Glutamatergic neuron (in vitro differentiated cells): ENCODE data around the gene APC2. TPM values are rescaled to one million over a fixed set of nuclear protein-coding genes. Genes with fewer than 3 reads are reported as not detected.

Experiments
- DNase-seq: peaks from one replicate; pipeline ENCODE4 v3.0.0; 2022
- H3K27ac Mint-ChIP-seq: one replicate; pipeline ENCODE4 v1.8.0; 2020; ENCODE audit warnings: mild to moderate bottlenecking, mixed read lengths, inconsistent platforms; ENCODE audit not compliant: unreplicated experiment
- H3K27me3 Mint-ChIP-seq: one replicate; pipeline ENCODE4 v1.8.0; 2020; ENCODE audit warnings: mild to moderate bottlenecking, moderate library complexity, mixed read lengths, inconsistent platforms; ENCODE audit not compliant: unreplicated experiment
- H3K36me3 Mint-ChIP-seq: one replicate; pipeline ENCODE4 v1.8.0; 2020; ENCODE audit warnings: mild to moderate bottlenecking, mixed read lengths, inconsistent platforms; ENCODE audit not compliant: unreplicated experiment
- H3K4me1 Mint-ChIP-seq: one replicate; pipeline ENCODE4 v1.8.0; 2020; ENCODE audit warnings: mild to moderate bottlenecking, low read depth, mixed read lengths, inconsistent platforms; ENCODE audit not compliant: unreplicated experiment
- H3K4me3 Mint-ChIP-seq: one replicate; pipeline ENCODE4 v1.8.0; 2020; ENCODE audit warnings: mild to moderate bottlenecking, mixed read lengths, inconsistent platforms; ENCODE audit not compliant: unreplicated experiment
- H3K9me3 Mint-ChIP-seq: one replicate; pipeline ENCODE4 v1.8.0; 2020; ENCODE audit warnings: mild to moderate bottlenecking, moderate library complexity, mixed read lengths, inconsistent platforms; ENCODE audit not compliant: unreplicated experiment
- total RNA-seq: library from RNA; stranded (reverse); fragmentation: NEBNext Ultra II Directional; extraction: Animal tissue kit (Norgen Biotek cat#: 25700); gene quantifications from one replicate; pipeline ENCODE4 v1.2.1, GENCODE V29; 2021; ENCODE audit not compliant: unreplicated experiment
- TF ChIP-seq, protein P1 (sequence below): fragments of 200-600 bp; sonication (generic); IDR thresholded peaks from one replicate; pipeline ENCODE4 v1.5.0; 2021; ENCODE audit not compliant: partially characterized antibody, unreplicated experiment

The APC2 gene
- total RNA-seq, 1 donor from 2014 or later, result 371 TPM

GRCh38 chr19:1466018-1466460 lies 16.1 kb downstream of the APC2 start:
- peaks cover 8% of the 10 kb centered on the region for H3K9me3 Mint-ChIP-seq
- no peaks in the 10 kb centered on the region for H3K36me3 Mint-ChIP-seq
- no peaks in the 10 kb centered on the region for H3K4me1 Mint-ChIP-seq
- TF ChIP-seq, protein P1, sequence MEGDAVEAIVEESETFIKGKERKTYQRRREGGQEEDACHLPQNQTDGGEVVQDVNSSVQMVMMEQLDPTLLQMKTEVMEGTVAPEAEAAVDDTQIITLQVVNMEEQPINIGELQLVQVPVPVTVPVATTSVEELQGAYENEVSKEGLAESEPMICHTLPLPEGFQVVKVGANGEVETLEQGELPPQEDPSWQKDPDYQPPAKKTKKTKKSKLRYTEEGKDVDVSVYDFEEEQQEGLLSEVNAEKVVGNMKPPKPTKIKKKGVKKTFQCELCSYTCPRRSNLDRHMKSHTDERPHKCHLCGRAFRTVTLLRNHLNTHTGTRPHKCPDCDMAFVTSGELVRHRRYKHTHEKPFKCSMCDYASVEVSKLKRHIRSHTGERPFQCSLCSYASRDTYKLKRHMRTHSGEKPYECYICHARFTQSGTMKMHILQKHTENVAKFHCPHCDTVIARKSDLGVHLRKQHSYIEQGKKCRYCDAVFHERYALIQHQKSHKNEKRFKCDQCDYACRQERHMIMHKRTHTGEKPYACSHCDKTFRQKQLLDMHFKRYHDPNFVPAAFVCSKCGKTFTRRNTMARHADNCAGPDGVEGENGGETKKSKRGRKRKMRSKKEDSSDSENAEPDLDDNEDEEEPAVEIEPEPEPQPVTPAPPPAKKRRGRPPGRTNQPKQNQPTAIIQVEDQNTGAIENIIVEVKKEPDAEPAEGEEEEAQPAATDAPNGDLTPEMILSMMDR, result no peak
- H3K27me3 Mint-ChIP-seq, result peaks cover 10% of the 10 kb centered on the region
- H3K27ac Mint-ChIP-seq, result no peak overlapping the region
- H3K4me3 Mint-ChIP-seq, result no peak overlapping the region
- DNase-seq, result no peak

DNA sequence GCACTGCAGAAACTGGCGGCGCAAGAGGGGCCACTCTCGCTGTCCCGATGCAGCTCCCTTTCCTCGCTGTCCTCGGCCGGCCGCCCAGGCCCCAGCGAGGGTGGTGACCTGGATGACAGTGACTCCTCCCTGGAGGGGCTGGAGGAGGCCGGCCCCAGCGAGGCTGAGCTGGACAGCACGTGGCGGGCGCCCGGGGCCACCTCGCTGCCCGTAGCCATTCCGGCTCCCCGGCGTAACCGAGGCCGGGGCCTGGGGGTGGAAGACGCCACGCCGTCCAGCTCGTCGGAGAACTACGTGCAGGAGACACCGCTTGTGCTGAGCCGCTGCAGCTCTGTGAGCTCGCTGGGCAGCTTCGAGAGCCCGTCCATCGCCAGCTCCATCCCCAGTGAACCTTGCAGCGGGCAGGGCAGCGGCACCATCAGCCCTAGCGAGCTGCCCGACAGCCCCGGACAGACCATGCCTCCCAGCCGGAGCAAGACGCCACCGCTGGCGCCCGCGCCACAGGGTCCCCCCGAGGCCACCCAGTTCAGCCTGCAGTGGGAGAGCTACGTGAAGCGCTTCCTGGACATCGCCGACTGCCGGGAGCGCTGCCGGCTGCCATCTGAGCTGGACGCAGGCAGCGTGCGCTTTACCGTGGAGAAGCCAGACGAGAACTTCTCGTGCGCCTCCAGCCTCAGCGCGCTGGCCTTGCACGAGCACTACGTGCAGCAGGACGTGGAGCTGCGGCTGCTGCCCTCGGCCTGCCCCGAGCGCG lies 16.7 kb downstream of the APC2 start:
- DNase-seq, result no peak
- H3K9me3 Mint-ChIP-seq, result peaks cover 10% of the 10 kb centered on the region
- H3K27ac Mint-ChIP-seq, result no peak overlapping the region

GRCh38 chr19:1467215-1467489 lies 17.2 kb downstream of the APC2 start:
- H3K9me3 Mint-ChIP-seq, result peaks cover 14% of the 10 kb centered on the region
- no peaks in the 10 kb centered on the region for H3K4me1 Mint-ChIP-seq
- H3K27me3 Mint-ChIP-seq, result peaks cover 19% of the 10 kb centered on the region
- TF ChIP-seq, protein P1, result no peak
- no peak for DNase-seq
- no peaks in the 10 kb centered on the region for H3K36me3 Mint-ChIP-seq
- no peak overlapping the region for H3K4me3 Mint-ChIP-seq
- H3K27ac Mint-ChIP-seq, result no peak overlapping the region

More for the DNA sequence above, 16.7 kb downstream of the APC2 start:
- H3K27me3 Mint-ChIP-seq, result peaks cover 13% of the 10 kb centered on the region
- TF ChIP-seq, protein P1, result no peak
- H3K36me3 Mint-ChIP-seq, result no peaks in the 10 kb centered on the region
- H3K4me1 Mint-ChIP-seq, result no peaks in the 10 kb centered on the region
- H3K4me3 Mint-ChIP-seq, result no peak overlapping the region

- H3K9me3 Mint-ChIP-seq, result peaks cover 16% of the 10 kb centered on the region
- no peaks in the 10 kb centered on the region for H3K4me1 Mint-ChIP-seq
- DNase-seq, result peak; percentile 56
- H3K4me3 Mint-ChIP-seq, result no peak overlapping the region
- no peak overlapping the region for H3K27ac Mint-ChIP-seq
- no peaks in the 10 kb centered on the region for H3K36me3 Mint-ChIP-seq
- H3K27me3 Mint-ChIP-seq, result peaks cover 21% of the 10 kb centered on the region
- TF ChIP-seq, protein P1, result no peak
Measured at GRCh38 chr19:1467490-1468273, 17.8 kb downstream of the APC2 start.
